Epithelial cell of proximal tubule (primary cell): ENCODE data around the gene HOXD1. TPM values are rescaled to one million over a fixed set of nuclear protein-coding genes. Genes with fewer than 3 reads are reported as not detected.

Experiments
- DNase-seq: peaks from one replicate; pipeline ENCODE4 v3.0.0-alpha.2; 2011; ENCODE audit warnings: low read depth
- H3K4me3 ChIP-seq: 2 replicates; pipeline ENCODE4 v1.5.1; 2011; ENCODE audit warnings: low read depth, mild to moderate bottlenecking, low read length
- total RNA-seq: library from RNA; depleted of rRNA; stranded (reverse); fragments of >200 nt; gene quantifications from 2 replicates; pipeline ENCODE4 v1.2.3, GENCODE V29; 2015
- TF ChIP-seq, protein P1 (sequence below): conservative IDR thresholded peaks from 2 replicates; pipeline ENCODE4 v1.5.1; 2012; ENCODE audit warnings: low read depth, mild to moderate bottlenecking, low read length

Gene HOXD1
- total RNA-seq, 1 donor from 2014 or later, result 9.3 TPM

GRCh38 chr2:176158855-176159662 is 29.4 kb upstream of the HOXD1 start:
- peak overlapping the region; percentile 40 for H3K4me3 ChIP-seq
- TF ChIP-seq, protein P1, sequence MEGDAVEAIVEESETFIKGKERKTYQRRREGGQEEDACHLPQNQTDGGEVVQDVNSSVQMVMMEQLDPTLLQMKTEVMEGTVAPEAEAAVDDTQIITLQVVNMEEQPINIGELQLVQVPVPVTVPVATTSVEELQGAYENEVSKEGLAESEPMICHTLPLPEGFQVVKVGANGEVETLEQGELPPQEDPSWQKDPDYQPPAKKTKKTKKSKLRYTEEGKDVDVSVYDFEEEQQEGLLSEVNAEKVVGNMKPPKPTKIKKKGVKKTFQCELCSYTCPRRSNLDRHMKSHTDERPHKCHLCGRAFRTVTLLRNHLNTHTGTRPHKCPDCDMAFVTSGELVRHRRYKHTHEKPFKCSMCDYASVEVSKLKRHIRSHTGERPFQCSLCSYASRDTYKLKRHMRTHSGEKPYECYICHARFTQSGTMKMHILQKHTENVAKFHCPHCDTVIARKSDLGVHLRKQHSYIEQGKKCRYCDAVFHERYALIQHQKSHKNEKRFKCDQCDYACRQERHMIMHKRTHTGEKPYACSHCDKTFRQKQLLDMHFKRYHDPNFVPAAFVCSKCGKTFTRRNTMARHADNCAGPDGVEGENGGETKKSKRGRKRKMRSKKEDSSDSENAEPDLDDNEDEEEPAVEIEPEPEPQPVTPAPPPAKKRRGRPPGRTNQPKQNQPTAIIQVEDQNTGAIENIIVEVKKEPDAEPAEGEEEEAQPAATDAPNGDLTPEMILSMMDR, result no peak
- DNase-seq, result no peak

GRCh38 chr2:176159663-176160250 is 28.7 kb upstream of the HOXD1 start:
- TF ChIP-seq, protein P1, result no peak
- peak overlapping the region; percentile 40 for H3K4me3 ChIP-seq
- DNase-seq, result no peak

DNA sequence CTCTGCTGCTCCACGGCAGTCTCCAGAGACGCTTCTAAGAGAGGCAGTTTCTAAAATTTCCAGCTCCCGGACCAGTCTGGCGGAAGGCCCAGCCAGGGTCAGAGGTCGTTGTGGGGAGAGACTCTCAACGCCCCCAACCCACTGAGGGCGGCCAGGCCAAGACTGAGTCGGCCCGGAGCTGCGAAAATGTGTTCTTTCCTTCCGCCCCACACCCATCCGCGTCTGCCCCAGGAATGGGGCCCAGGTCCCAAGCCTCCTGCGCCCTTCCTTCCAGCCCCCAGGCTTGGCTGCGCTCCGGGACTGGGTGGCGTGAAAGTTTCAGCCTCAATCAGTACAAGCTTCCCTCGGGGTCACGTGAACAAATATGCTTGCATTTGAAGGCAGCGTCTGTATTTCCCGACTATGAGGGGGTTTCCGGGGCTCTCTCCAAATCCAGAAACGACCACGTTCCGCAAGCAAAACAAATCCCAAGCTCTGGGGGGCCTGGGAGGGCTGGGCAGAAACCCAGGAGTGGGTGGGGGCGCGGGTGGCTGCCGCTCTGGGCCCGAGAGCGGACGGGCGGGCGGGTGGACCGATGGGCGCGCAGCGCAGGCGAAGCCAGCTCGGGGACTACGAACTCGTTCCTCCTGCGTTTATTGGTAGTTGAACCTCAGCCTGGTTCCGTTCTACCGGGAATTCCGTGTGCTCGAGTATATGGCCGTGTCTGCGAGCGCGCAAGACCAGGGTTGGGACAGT is 28.1 kb upstream of the HOXD1 start:
- DNase-seq, result no peak

GRCh38 chr2:176160986-176161824 is 27.3 kb upstream of the HOXD1 start:
- no peak for DNase-seq
- H3K4me3 ChIP-seq, result peak overlapping the region; percentile 40
- TF ChIP-seq, protein P1, result no peak

More for the DNA sequence above, 28.1 kb upstream of the HOXD1 start:
- peak overlapping the region; percentile 40 for H3K4me3 ChIP-seq
- TF ChIP-seq, protein P1, result no peak

- TF ChIP-seq, protein P1, result no peak
- no peak for DNase-seq
- H3K4me3 ChIP-seq, result peak overlapping the region; percentile 40
These were observed 26.4 kb upstream of the HOXD1 start for GRCh38 chr2:176161825-176162626.
